ENCODE measurements around the gene ETS1. TPM values are rescaled to one million over a fixed set of nuclear protein-coding genes. Genes with fewer than 3 reads are reported as not detected.

ETS1 gene
- total RNA-seq, 1 donor from 2014 or later: 45.3 TPM

DNA sequence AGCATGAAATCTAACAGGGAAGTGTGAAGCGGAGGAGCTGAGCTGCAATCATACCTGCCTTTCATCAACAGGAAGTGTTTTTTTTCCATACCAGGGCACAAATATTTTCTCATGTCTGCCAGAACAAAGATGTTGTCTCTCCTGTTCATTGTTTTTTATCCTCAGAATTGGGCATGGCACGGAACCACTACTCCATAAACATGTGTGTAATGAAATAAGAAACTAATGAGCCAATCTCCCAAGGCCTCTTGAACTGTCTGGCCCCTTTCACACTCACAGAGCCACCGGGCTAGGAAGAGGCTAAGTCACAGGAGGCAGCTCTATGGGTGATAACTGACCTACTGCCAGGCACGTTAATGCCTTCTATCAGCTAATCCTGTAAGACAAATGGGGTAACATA lies 124.4 kb downstream of the ETS1 start:
- no peaks in the 10 kb centered on the region for H3K27me3 ChIP-seq (ENCODE audit: low read depth)
- intact Hi-C loops (cut with micrococcal nuclease): no loop called here
- H3K4me1 ChIP-seq: peaks cover 80% of the 10 kb centered on the region

DNA sequence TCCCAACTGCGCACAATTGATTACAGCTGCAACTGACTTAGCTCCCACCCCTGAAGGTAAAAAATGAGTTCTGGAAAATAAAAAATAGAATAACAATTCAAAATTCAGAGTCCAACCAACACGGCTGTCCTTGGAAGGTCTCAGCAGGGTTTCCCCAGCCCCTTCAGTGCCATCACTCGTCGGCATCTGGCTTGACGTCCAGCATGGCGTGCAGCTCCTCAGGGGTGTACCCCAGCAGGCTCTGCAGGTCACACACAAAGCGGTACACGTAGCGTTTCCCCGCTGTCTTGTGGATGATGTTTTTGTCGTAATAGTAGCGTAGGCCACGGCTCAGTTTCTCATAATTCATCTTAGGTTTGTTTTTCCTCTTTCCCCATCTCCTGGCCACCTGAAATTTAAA lies 125.2 kb downstream of the ETS1 start:
- H3K27me3 ChIP-seq (ENCODE audit: low read depth): no peaks in the 10 kb centered on the region
- DNase-seq: no peak
- intact Hi-C loops (cut with micrococcal nuclease): no loop called here
- no peaks in the 10 kb centered on the region for H3K9me3 ChIP-seq (replicated peaks)
- H3K36me3 ChIP-seq: peaks cover 57% of the 10 kb centered on the region
- H3K27ac ChIP-seq (replicated peaks): peak overlapping the region; percentile 80
- H3K4me3 ChIP-seq: no peak overlapping the region
- TF ChIP-seq, protein P1, sequence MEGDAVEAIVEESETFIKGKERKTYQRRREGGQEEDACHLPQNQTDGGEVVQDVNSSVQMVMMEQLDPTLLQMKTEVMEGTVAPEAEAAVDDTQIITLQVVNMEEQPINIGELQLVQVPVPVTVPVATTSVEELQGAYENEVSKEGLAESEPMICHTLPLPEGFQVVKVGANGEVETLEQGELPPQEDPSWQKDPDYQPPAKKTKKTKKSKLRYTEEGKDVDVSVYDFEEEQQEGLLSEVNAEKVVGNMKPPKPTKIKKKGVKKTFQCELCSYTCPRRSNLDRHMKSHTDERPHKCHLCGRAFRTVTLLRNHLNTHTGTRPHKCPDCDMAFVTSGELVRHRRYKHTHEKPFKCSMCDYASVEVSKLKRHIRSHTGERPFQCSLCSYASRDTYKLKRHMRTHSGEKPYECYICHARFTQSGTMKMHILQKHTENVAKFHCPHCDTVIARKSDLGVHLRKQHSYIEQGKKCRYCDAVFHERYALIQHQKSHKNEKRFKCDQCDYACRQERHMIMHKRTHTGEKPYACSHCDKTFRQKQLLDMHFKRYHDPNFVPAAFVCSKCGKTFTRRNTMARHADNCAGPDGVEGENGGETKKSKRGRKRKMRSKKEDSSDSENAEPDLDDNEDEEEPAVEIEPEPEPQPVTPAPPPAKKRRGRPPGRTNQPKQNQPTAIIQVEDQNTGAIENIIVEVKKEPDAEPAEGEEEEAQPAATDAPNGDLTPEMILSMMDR (IDR thresholded peaks at IDR 0.05; ENCODE audit: borderline replicate concordance): no peak
- peaks cover 80% of the 10 kb centered on the region for H3K4me1 ChIP-seq

More for the DNA sequence above, 124.4 kb downstream of the ETS1 start:
- peaks cover 50% of the 10 kb centered on the region for H3K36me3 ChIP-seq
- peak overlapping the region; percentile 80 for H3K27ac ChIP-seq (replicated peaks)
- no peaks in the 10 kb centered on the region for H3K9me3 ChIP-seq (replicated peaks)
- TF ChIP-seq, protein P1 (IDR thresholded peaks at IDR 0.05; ENCODE audit: borderline replicate concordance): no peak
- DNase-seq: no peak
- H3K4me3 ChIP-seq: no peak overlapping the region

DNA sequence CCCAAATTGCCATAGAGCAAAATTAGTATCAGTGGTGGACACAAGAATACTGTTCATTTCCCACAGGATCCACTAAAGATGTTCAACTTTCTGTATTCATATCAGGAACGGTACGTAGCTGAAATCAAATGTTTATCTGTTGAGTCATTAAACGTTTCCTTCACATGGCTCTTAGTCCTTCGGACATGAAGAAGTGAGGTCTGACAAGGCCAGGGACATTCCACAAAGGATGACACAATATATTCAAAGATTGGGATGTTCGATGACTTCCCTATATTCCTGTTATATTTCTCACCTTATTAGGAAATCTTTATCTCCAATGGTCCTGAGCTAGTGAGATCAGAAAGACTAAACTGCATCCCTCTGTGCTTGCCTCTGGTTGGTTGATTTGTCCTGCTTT lies 129.0 kb downstream of the ETS1 start:
- no peak for DNase-seq
- intact Hi-C loops (cut with micrococcal nuclease): no loop called here
- no peaks in the 10 kb centered on the region for H3K27me3 ChIP-seq (ENCODE audit: low read depth)
- peaks cover 75% of the 10 kb centered on the region for H3K4me1 ChIP-seq
- peak overlapping the region; percentile 67 for H3K27ac ChIP-seq (replicated peaks)
- TF ChIP-seq, protein P1 (IDR thresholded peaks at IDR 0.05; ENCODE audit: borderline replicate concordance): no peak
- H3K9me3 ChIP-seq (replicated peaks): no peaks in the 10 kb centered on the region
- H3K4me3 ChIP-seq: no peak overlapping the region
- peaks cover 57% of the 10 kb centered on the region for H3K36me3 ChIP-seq

DNA sequence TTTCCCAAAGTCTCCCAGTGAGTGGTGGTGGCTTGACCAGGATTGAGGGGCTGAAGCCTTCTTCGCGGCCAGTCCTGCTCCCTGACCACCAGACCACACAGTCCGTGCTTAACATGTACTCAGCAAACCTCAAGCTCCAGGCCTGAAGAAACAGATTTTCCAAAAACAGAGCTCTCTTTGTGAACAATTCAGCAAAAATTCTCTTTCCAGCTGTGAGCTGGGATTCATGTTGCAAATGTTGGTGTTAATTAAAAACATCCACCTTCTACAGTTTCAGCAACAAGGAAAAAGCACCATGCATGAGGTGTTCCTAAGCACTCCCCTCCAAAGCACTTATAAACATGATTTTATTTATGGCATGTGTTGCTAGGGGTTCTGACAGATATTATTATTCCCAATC lies 129.5 kb downstream of the ETS1 start:
- H3K36me3 ChIP-seq: peaks cover 53% of the 10 kb centered on the region
- peaks cover 75% of the 10 kb centered on the region for H3K4me1 ChIP-seq
- no peaks in the 10 kb centered on the region for H3K9me3 ChIP-seq (replicated peaks)
- H3K27ac ChIP-seq (replicated peaks): peak overlapping the region; percentile 67
- no peaks in the 10 kb centered on the region for H3K27me3 ChIP-seq (ENCODE audit: low read depth)
- TF ChIP-seq, protein P1 (IDR thresholded peaks at IDR 0.05; ENCODE audit: borderline replicate concordance): no peak
- no peak for DNase-seq
- intact Hi-C loops (cut with micrococcal nuclease): no loop called here
- H3K4me3 ChIP-seq: no peak overlapping the region

DNA sequence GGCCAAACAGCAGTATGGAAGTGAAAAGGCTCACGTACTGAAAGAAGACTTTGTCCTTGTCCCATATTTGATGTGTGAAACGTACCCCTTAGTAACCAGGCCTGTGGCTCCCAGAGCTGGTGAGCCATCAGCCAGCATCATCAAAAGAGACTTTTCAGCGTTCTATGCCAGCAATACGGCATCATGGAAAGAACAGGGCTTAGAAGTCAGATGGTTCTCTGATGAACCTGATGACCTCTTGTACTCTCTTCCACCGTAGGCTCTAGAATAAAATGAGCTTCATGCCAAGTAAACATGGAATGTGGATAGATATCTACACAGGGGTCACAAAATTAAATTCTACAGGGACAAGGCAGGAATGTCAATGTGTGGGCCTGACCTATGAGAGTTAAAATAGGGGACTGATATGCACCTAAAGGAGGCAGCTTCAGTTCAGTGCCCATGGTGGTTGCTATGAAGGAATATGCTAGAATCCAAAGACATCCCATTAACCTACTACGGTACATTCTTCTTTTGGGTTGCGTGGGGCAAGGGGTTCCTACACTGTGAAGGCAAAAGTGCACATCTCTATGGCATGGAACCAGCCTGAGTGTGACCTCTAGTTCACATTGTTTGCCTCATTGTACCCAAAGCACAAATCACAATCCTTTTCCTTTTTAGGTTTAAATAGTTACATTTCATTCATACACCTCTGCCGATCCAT lies 130.6 kb downstream of the ETS1 start:
- peak overlapping the region; percentile 67 for H3K27ac ChIP-seq (replicated peaks)
- no peak overlapping the region for H3K4me3 ChIP-seq
- peaks cover 41% of the 10 kb centered on the region for H3K36me3 ChIP-seq
- TF ChIP-seq, protein P1 (IDR thresholded peaks at IDR 0.05; ENCODE audit: borderline replicate concordance): no peak
- no peaks in the 10 kb centered on the region for H3K27me3 ChIP-seq (ENCODE audit: low read depth)
- no peak for DNase-seq
- intact Hi-C loops (cut with micrococcal nuclease): no loop called here
- H3K4me1 ChIP-seq: peaks cover 75% of the 10 kb centered on the region
- no peaks in the 10 kb centered on the region for H3K9me3 ChIP-seq (replicated peaks)

All from left ventricle myocardium inferior (tissue), 1 donor.